Stimulated activated CD4-positive, alpha-beta T cell treated with anti-CD3 and anti-CD28 coated beads, Interleukin-1b, Interleukin-23, amount 100 ng/mL, for 48 hours (primary cell): ENCODE data around the gene PAPSS1.
"Not testable (repeated sequence)": the region's sequence is repeated elsewhere in the genome, so short reads cannot be mapped to it uniquely, and the experiment has no call there.

ENCODE experiments used
- DNase-seq: peaks from one replicate; pipeline ENCODE4 v3.0.0-alpha.2; 2020

Gene PAPSS1

GRCh38 chr4:107719922-107720722, at the start of gene PAPSS1:
Gene PAPSS1 (minus strand): TSS chr4:107720234. CDS start chr4:107720179, 55 bp downstream.
- peak; percentile 94 for DNase-seq

GRCh38 chr4:107760281-107760947, 40.4 kb upstream of the PAPSS1 start:
- no peak for DNase-seq

- no peak for DNase-seq
These were observed 37.9 kb upstream of the PAPSS1 start for GRCh38 chr4:107757864-107758476.

- DNase-seq: no peak
These were observed 37.2 kb upstream of the PAPSS1 start for GRCh38 chr4:107757283-107757682.

- DNase-seq: no peak
These were observed 35.9 kb upstream of the PAPSS1 start for GRCh38 chr4:107755841-107756356.

- DNase-seq: no peak
These were observed 31.6 kb upstream of the PAPSS1 start for GRCh38 chr4:107751670-107752069.

- no peak for DNase-seq
These were observed 27.9 kb upstream of the PAPSS1 start for GRCh38 chr4:107747748-107748486.

GRCh38 chr4:107746161-107746560, 26.1 kb upstream of the PAPSS1 start:
- DNase-seq: no peak

GRCh38 chr4:107744532-107744931, 24.5 kb upstream of the PAPSS1 start:
- no peak for DNase-seq

GRCh38 chr4:107743532-107743931, 23.5 kb upstream of the PAPSS1 start:
- DNase-seq: no peak

GRCh38 chr4:107742791-107743190, 22.8 kb upstream of the PAPSS1 start:
- DNase-seq: no peak

- no peak for DNase-seq
These were observed 22.2 kb upstream of the PAPSS1 start for GRCh38 chr4:107742196-107742595.

- DNase-seq: no peak
These were observed 21.1 kb upstream of the PAPSS1 start for GRCh38 chr4:107740950-107741701.

GRCh38 chr4:107740381-107740780, 20.3 kb upstream of the PAPSS1 start:
- no peak for DNase-seq

- DNase-seq: no peak
These were observed 17.4 kb upstream of the PAPSS1 start for GRCh38 chr4:107737450-107737849.

GRCh38 chr4:107736924-107737448, 17.0 kb upstream of the PAPSS1 start:
- peak; percentile 32 for DNase-seq

GRCh38 chr4:107736037-107736436, 16.0 kb upstream of the PAPSS1 start:
- DNase-seq: no peak

GRCh38 chr4:107734120-107734519, 14.1 kb upstream of the PAPSS1 start:
- no peak for DNase-seq

- no peak for DNase-seq
These were observed 13.4 kb upstream of the PAPSS1 start for GRCh38 chr4:107733431-107733925.

- not testable (repeated sequence) for DNase-seq
These were observed 9.0 kb upstream of the PAPSS1 start for GRCh38 chr4:107729050-107729449.

- DNase-seq: not testable (repeated sequence)
These were observed 6.3 kb upstream of the PAPSS1 start for GRCh38 chr4:107726131-107726925.
